22Rv1 (cell line): ENCODE data around the gene IFT43.

Experiments used
- CTCF ChIP-seq: fragments of 450-650 bp; IDR thresholded peaks from 2 replicates; pipeline ENCODE4 v1.5.1; 2017; ENCODE audit warnings: mild to moderate bottlenecking
- ZFX ChIP-seq: fragments of 450-650 bp; IDR thresholded peaks from 2 replicates; pipeline ENCODE4 v1.6.1; 2017; ENCODE audit warnings: antibody characterized with exemption, borderline replicate concordance

GRCh38 chr14:75987201-75987970 is 1.8 kb downstream of the IFT43 start:
- TF ChIP-seq CTCF (no peak), ZFX (no peak)
